Measurements from ENCODE around the gene TPM2. TPM values are rescaled to one million over a fixed set of nuclear protein-coding genes. Genes with fewer than 3 reads are reported as not detected.

The TPM2 gene
- total RNA-seq, 1 donor: 911 TPM

- Histone ChIP-seq H3K27me3 (ENCODE audit: insufficient read depth, low read length) (no peaks in the 10 kb centered on the region), H3K4me1 (ENCODE audit: insufficient read depth, low read length) (peaks cover 47% of the 10 kb centered on the region), H3K9me3 (ENCODE audit: low read depth, low read length) (no peaks in the 10 kb centered on the region), H3K79me2 (ENCODE audit: insufficient read depth, low read length) (peaks cover 32% of the 10 kb centered on the region), H3K4me2 (ENCODE audit: insufficient read depth, low read length) (no peak overlapping the region), H2AFZ (ENCODE audit: low read length) (no peak overlapping the region), H3K36me3 (ENCODE audit: insufficient read depth, low read length) (peaks cover 66% of the 10 kb centered on the region), H4K20me1 (ENCODE audit: insufficient read depth, low read length) (peaks cover 71% of the 10 kb centered on the region), H3K27ac (ENCODE audit: low read depth, low read length) (peak overlapping the region; percentile 19), H3K4me3 (ENCODE audit: insufficient read depth, low read length) (no peak overlapping the region)
- peak; percentile 60 for DNase-seq (ENCODE audit: insufficient read length, low spot score, missing footprints)
- no peak for TF ChIP-seq CTCF (IDR thresholded peaks at IDR 0.05; ENCODE audit: extremely low read depth, low read depth, low read length)
Observed at GRCh38 chr9:35682520-35683315, 7.0 kb downstream of the TPM2 start.

GRCh38 chr9:35682051-35682450 lies 7.7 kb downstream of the TPM2 start:
- Histone ChIP-seq H3K4me3 (ENCODE audit: insufficient read depth, low read length) (no peak overlapping the region), H2AFZ (ENCODE audit: low read length) (no peak overlapping the region)

GRCh38 chr9:35681341-35682002 lies 8.3 kb downstream of the TPM2 start:
- Histone ChIP-seq H2AFZ (ENCODE audit: low read length) (no peak overlapping the region), H3K4me1 (ENCODE audit: insufficient read depth, low read length) (peaks cover 35% of the 10 kb centered on the region), H4K20me1 (ENCODE audit: insufficient read depth, low read length) (peaks cover 59% of the 10 kb centered on the region), H3K4me3 (ENCODE audit: insufficient read depth, low read length) (no peak overlapping the region), H3K36me3 (ENCODE audit: insufficient read depth, low read length) (peaks cover 54% of the 10 kb centered on the region), H3K27me3 (ENCODE audit: insufficient read depth, low read length) (no peaks in the 10 kb centered on the region), H3K27ac (ENCODE audit: low read depth, low read length) (peak overlapping the region; percentile 54), H3K79me2 (ENCODE audit: insufficient read depth, low read length) (peaks cover 20% of the 10 kb centered on the region), H3K4me2 (ENCODE audit: insufficient read depth, low read length) (no peak overlapping the region), H3K9me3 (ENCODE audit: low read depth, low read length) (no peaks in the 10 kb centered on the region)
- no peak for DNase-seq (ENCODE audit: insufficient read length, low spot score, missing footprints)
- no peak for TF ChIP-seq CTCF (IDR thresholded peaks at IDR 0.05; ENCODE audit: extremely low read depth, low read depth, low read length)

More at GRCh38 chr9:35682051-35682450, 7.7 kb downstream of the TPM2 start:
- no peaks in the 10 kb centered on the region for H3K9me3 ChIP-seq (ENCODE audit: low read depth, low read length)
- TF ChIP-seq CTCF (IDR thresholded peaks at IDR 0.05; ENCODE audit: extremely low read depth, low read depth, low read length): no peak
- DNase-seq (ENCODE audit: insufficient read length, low spot score, missing footprints): no peak
- peaks cover 59% of the 10 kb centered on the region for H3K36me3 ChIP-seq (ENCODE audit: insufficient read depth, low read length)
- H3K79me2 ChIP-seq (ENCODE audit: insufficient read depth, low read length): peaks cover 25% of the 10 kb centered on the region
- peak overlapping the region; percentile 54 for H3K27ac ChIP-seq (ENCODE audit: low read depth, low read length)
- H3K4me2 ChIP-seq (ENCODE audit: insufficient read depth, low read length): no peak overlapping the region
- H4K20me1 ChIP-seq (ENCODE audit: insufficient read depth, low read length): peaks cover 65% of the 10 kb centered on the region
- H3K4me1 ChIP-seq (ENCODE audit: insufficient read depth, low read length): peaks cover 41% of the 10 kb centered on the region
- no peaks in the 10 kb centered on the region for H3K27me3 ChIP-seq (ENCODE audit: insufficient read depth, low read length)
